Ramos (cell line): ENCODE data around the gene SSBP3.
"Not testable (repeated sequence)": the region's sequence is repeated elsewhere in the genome, so short reads cannot be mapped to it uniquely, and the experiment has no call there.

Experiments used
- in situ Hi-C: fragments of 300-500 bp; cut with MboI; formaldehyde crosslinking; loops from one replicate; pipeline ENCODE4 v1.14.3; 2022; ENCODE audit warnings: low sequenced_read_pairs; ENCODE audit not compliant: unreplicated experiment

The SSBP3 gene

GRCh38 chr1:54406339-54407153 lies at the start of gene SSBP3:
TSS of gene SSBP3 (minus strand) at chr1:54406394.
- in situ Hi-C loops, result loop anchor here (5.0 kb wide), 1 partner anchor 81 kb away; no protein-coding TSS in a partner anchor

GRCh38 chr1:54453509-54453908 lies 47.3 kb upstream of the SSBP3 start:
- in situ Hi-C loops, result no loop called here

- in situ Hi-C loops, result no loop called here
Measured at GRCh38 chr1:54453022-54453421, 46.8 kb upstream of the SSBP3 start.

GRCh38 chr1:54449431-54449830 lies 43.2 kb upstream of the SSBP3 start:
- in situ Hi-C loops, result not testable (repeated sequence)

GRCh38 chr1:54448801-54449200 lies 42.6 kb upstream of the SSBP3 start:
- in situ Hi-C loops, result not testable (repeated sequence)

- in situ Hi-C loops, result not testable (repeated sequence)
Measured at GRCh38 chr1:54447081-54447480, 40.9 kb upstream of the SSBP3 start.

- in situ Hi-C loops, result no loop called here
Measured at GRCh38 chr1:54442185-54442584, 36.0 kb upstream of the SSBP3 start.

GRCh38 chr1:54439550-54440223 lies 33.5 kb upstream of the SSBP3 start:
- in situ Hi-C loops, result no loop called here

- in situ Hi-C loops, result no loop called here
Measured at GRCh38 chr1:54437783-54438182, 31.6 kb upstream of the SSBP3 start.

GRCh38 chr1:54436826-54437225 lies 30.6 kb upstream of the SSBP3 start:
- in situ Hi-C loops, result no loop called here

GRCh38 chr1:54429838-54430237 lies 23.6 kb upstream of the SSBP3 start:
- in situ Hi-C loops, result no loop called here

- in situ Hi-C loops, result no loop called here
Measured at GRCh38 chr1:54428837-54429518, 22.8 kb upstream of the SSBP3 start.

- in situ Hi-C loops, result no loop called here
Measured at GRCh38 chr1:54425152-54425584, 19.0 kb upstream of the SSBP3 start.

GRCh38 chr1:54424398-54424797 lies 18.2 kb upstream of the SSBP3 start:
- in situ Hi-C loops, result no loop called here

- in situ Hi-C loops, result no loop called here
Measured at GRCh38 chr1:54421101-54421504, 14.9 kb upstream of the SSBP3 start.

- in situ Hi-C loops, result not testable (repeated sequence)
Measured at GRCh38 chr1:54418598-54418997, 12.4 kb upstream of the SSBP3 start.

GRCh38 chr1:54417123-54417522 lies 10.9 kb upstream of the SSBP3 start:
- in situ Hi-C loops, result no loop called here

GRCh38 chr1:54416435-54416834 lies 10.2 kb upstream of the SSBP3 start:
- in situ Hi-C loops, result no loop called here

- in situ Hi-C loops, result no loop called here
Measured at GRCh38 chr1:54415991-54416390, 9.8 kb upstream of the SSBP3 start.

- in situ Hi-C loops, result no loop called here
Measured at GRCh38 chr1:54415533-54415932, 9.3 kb upstream of the SSBP3 start.

- in situ Hi-C loops, result no loop called here
Measured at GRCh38 chr1:54413732-54414131, 7.5 kb upstream of the SSBP3 start.
